ENCODE data around the gene IL17B. TPM values are rescaled to one million over a fixed set of nuclear protein-coding genes. Genes with fewer than 3 reads are reported as not detected.

IL17B gene
- total RNA-seq, 2 donors from 2014 or later, result not detected

DNA sequence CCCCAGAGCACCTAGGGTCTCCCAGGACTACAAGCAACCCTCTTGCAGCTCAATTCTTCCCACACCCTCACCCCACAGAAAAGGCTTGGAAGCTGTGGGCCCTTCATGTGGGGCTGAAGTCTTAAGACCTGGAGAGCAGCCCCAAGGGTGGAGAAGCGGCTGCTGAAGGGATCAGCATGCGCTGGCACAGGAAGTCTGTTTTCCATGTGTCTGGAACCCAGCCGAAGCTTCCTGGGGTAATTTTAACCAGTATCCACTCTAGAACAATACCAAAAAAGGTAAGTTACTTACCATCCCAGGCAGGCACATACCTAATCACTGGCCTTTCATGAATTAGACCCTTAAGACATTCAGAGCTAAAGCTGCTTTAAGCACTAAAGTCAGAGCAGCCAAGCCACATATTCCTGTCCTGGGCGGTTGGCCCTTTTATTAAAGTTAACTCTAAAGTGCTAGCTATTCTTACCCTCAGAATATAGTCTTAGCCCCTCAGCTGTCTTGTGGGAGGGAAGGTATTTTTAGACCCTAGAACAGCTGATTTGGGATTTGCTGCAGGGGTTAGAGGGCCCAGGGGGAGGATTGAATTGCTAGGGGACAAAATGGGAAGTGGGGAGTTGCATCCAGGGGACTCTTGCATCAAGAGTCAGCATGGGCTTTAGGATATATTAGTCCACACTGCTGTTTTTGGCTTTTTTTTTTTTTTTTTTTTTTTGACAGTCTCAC, 6.9 kb downstream of the IL17B start:
- H3K27me3 Mint-ChIP-seq (ENCODE audit: insufficient read depth), result no peaks in the 10 kb centered on the region
- peaks cover 2% of the 10 kb centered on the region for H3K4me1 Mint-ChIP-seq
- no peak overlapping the region for H3K27ac ChIP-seq (ENCODE audit: low read depth, low read length)
- TF ChIP-seq, protein P1, sequence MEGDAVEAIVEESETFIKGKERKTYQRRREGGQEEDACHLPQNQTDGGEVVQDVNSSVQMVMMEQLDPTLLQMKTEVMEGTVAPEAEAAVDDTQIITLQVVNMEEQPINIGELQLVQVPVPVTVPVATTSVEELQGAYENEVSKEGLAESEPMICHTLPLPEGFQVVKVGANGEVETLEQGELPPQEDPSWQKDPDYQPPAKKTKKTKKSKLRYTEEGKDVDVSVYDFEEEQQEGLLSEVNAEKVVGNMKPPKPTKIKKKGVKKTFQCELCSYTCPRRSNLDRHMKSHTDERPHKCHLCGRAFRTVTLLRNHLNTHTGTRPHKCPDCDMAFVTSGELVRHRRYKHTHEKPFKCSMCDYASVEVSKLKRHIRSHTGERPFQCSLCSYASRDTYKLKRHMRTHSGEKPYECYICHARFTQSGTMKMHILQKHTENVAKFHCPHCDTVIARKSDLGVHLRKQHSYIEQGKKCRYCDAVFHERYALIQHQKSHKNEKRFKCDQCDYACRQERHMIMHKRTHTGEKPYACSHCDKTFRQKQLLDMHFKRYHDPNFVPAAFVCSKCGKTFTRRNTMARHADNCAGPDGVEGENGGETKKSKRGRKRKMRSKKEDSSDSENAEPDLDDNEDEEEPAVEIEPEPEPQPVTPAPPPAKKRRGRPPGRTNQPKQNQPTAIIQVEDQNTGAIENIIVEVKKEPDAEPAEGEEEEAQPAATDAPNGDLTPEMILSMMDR (conservative IDR thresholded peaks at IDR 0.05), result no peak
- no peak overlapping the region for H3K9ac ChIP-seq (ENCODE audit: extremely low read depth, low read length, poor library complexity, severe bottlenecking)
- H3K27me3 ChIP-seq (ENCODE audit: control insufficient read depth, insufficient read depth, low read length, poor library complexity, severe bottlenecking), result no peaks in the 10 kb centered on the region
- H3K4me3 ChIP-seq (ENCODE audit: low read length), result no peak overlapping the region
- H3K27ac Mint-ChIP-seq, result no peak overlapping the region
- no peaks in the 10 kb centered on the region for H3K4me1 ChIP-seq (ENCODE audit: control insufficient read depth, insufficient read depth, low read length)
- no peaks in the 10 kb centered on the region for H3K9me3 ChIP-seq (ENCODE audit: control insufficient read depth, low read length)
- no peak overlapping the region for H3K4me3 Mint-ChIP-seq
- H3K36me3 Mint-ChIP-seq (ENCODE audit: low read depth), result no peaks in the 10 kb centered on the region
- peak; percentile 38 for DNase-seq
- 88 to 91% methylated on average over 2 to 4 of the region's 4 CpGs for WGBS, 2 experiments (ENCODE audit: insufficient coverage in 1 of 2, insufficient read length in 1 of 2)
- H3K9me3 Mint-ChIP-seq, result no peaks in the 10 kb centered on the region
- H3K36me3 ChIP-seq (ENCODE audit: control insufficient read depth, insufficient read depth, low read length), result no peaks in the 10 kb centered on the region

DNA sequence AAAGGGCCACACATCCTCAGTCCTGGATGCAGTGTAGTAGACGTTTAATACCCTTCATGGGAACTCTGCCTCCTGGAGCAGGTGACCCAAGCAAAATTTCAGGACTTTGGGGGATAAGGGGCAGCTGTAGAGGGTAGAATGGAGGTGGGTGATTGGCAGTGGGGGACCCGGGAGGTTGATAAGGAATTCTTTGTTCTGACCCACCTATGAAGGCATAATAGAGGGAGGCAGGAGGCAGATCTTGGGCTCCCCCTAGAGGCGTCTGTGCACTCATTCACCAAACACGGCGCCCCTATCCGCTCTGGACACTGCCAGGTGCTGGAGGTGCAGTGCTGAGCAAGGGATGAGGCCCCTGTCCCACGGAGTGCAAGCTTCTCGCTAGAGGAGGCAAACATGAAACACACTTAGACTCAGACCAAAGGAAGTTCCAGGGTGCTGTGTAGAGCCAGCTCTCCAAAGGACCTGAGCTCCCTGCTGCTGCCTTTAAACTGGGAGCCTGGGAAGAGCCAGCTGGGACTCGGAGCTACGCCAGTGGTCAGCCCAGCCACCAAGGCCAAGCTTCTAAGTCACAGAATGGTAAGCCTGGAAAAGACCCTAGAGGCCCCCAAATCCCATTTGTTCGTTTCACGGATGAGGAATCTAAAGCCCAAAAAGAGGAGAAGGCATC, 7.7 kb downstream of the IL17B start:
- H3K9me3 ChIP-seq (ENCODE audit: control insufficient read depth, low read length), result no peaks in the 10 kb centered on the region
- Mint-ChIP-seq H3K36me3 (ENCODE audit: low read depth) (no peaks in the 10 kb centered on the region), H3K9me3 (no peaks in the 10 kb centered on the region), H3K4me3 (no peak overlapping the region), H3K27ac (no peak overlapping the region), H3K27me3 (ENCODE audit: insufficient read depth) (no peaks in the 10 kb centered on the region), H3K4me1 (peaks cover 2% of the 10 kb centered on the region)
- H3K27ac ChIP-seq (ENCODE audit: low read depth, low read length), result no peak overlapping the region
- no peaks in the 10 kb centered on the region for H3K27me3 ChIP-seq (ENCODE audit: control insufficient read depth, insufficient read depth, low read length, poor library complexity, severe bottlenecking)
- H3K9ac ChIP-seq (ENCODE audit: extremely low read depth, low read length, poor library complexity, severe bottlenecking), result no peak overlapping the region
- WGBS, 2 experiments (ENCODE audit: insufficient coverage in 1 of 2, insufficient read length in 1 of 2), result 44 to 56% methylated on average over 9 to 12 of the region's 12 CpGs
- H3K36me3 ChIP-seq (ENCODE audit: control insufficient read depth, insufficient read depth, low read length), result no peaks in the 10 kb centered on the region
- DNase-seq, result peak; percentile 92
- no peaks in the 10 kb centered on the region for H3K4me1 ChIP-seq (ENCODE audit: control insufficient read depth, insufficient read depth, low read length)
- no peak overlapping the region for H3K4me3 ChIP-seq (ENCODE audit: low read length)
- TF ChIP-seq, protein P1 (conservative IDR thresholded peaks at IDR 0.05), result peak; percentile 88

DNA sequence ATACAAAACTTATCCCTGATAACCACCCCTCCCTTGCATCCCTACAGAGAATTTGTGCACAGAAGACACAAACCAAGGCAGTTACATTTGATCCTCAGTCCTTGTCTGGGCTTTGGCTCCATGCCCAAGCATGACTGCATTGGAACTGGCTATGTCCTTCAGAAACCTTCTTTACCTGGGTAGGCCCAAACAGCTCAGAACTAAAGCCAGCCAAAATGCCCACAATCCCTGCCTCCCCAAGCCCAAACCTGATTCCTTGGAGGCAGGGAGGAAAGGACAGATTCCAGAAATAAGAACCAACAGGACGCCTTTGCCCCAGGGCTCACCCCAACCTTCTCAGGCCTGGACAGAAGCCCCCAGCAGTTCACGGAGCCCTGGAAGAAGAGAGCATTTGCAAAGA, 8.2 kb downstream of the IL17B start:
- Histone ChIP-seq H3K4me1 (ENCODE audit: control insufficient read depth, insufficient read depth, low read length) (no peaks in the 10 kb centered on the region), H3K9ac (ENCODE audit: extremely low read depth, low read length, poor library complexity, severe bottlenecking) (no peak overlapping the region), H3K4me3 (ENCODE audit: low read length) (no peak overlapping the region), H3K9me3 (ENCODE audit: control insufficient read depth, low read length) (no peaks in the 10 kb centered on the region), H3K27me3 (ENCODE audit: control insufficient read depth, insufficient read depth, low read length, poor library complexity, severe bottlenecking) (no peaks in the 10 kb centered on the region), H3K27ac (ENCODE audit: low read depth, low read length) (no peak overlapping the region), H3K36me3 (ENCODE audit: control insufficient read depth, insufficient read depth, low read length) (no peaks in the 10 kb centered on the region)
- TF ChIP-seq, protein P1 (conservative IDR thresholded peaks at IDR 0.05), result no peak
- no peak for DNase-seq
- Mint-ChIP-seq H3K27me3 (ENCODE audit: insufficient read depth) (no peaks in the 10 kb centered on the region), H3K27ac (no peak overlapping the region), H3K36me3 (ENCODE audit: low read depth) (no peaks in the 10 kb centered on the region), H3K9me3 (no peaks in the 10 kb centered on the region), H3K4me3 (no peak overlapping the region), H3K4me1 (peaks cover 2% of the 10 kb centered on the region)
- WGBS, 2 experiments (ENCODE audit: insufficient coverage in 1 of 2, insufficient read length in 1 of 2), result 67 to 79% methylated on average over 1 to 2 of the region's 2 CpGs

Measured in endodermal cell (in vitro differentiated cells).